Peyer's patch (tissue), 4 donors: ENCODE measurements around the gene CRIP2.

ENCODE experiments used
- POLR2A ChIP-seq, 2 donors: fragments of 450-650 bp; IDR thresholded peaks; one replicate each; pipeline ENCODE4 v1.5.1; 2017; ENCODE audit warnings: antibody characterized with exemption in 2 of 2, mild to moderate bottlenecking in 2 of 2, moderate library complexity in 2 of 2
- TF ChIP-seq, protein P1 (sequence below), 6 experiments: fragments of 450-650 bp in 4 of 6; fragments of 200-600 bp in 2 of 6; sonication (generic) in 1 of 6; IDR thresholded peaks; one replicate each; pipeline ENCODE4 v1.5.1; 2017 to 2019; ENCODE audit warnings: antibody characterized with exemption in 6 of 6, mild to moderate bottlenecking in 3 of 6, moderate library complexity in 1 of 6

DNA sequence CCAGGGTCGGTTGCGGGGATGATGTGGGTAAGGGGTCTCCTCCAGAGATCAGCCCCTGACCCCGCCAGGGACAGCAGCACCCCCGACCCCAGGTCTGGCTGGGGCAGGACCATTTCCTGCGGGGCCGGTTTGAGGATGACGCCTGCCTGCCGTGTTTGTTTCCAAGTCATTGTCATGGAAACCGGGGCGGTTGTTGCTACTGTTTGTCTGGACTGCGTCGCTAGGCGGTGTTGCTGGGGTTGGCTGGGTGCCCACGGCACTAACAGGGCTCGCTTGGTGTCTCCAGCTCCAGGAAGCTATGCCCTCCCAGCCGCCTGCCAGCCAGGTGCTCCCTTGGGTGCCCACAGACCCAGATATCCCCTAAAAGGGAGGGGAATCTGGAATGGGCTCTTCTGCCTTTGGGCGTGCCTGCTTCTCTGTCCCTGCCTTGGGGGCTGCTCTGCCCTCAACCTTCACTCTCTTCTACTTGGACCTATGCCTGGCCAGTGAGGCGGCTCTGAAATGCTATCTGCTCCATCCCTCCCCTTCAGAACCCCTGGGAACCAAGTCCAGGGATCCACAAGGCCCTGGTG is 7.4 kb downstream of the CRIP2 start:
- TF ChIP-seq, protein P1, sequence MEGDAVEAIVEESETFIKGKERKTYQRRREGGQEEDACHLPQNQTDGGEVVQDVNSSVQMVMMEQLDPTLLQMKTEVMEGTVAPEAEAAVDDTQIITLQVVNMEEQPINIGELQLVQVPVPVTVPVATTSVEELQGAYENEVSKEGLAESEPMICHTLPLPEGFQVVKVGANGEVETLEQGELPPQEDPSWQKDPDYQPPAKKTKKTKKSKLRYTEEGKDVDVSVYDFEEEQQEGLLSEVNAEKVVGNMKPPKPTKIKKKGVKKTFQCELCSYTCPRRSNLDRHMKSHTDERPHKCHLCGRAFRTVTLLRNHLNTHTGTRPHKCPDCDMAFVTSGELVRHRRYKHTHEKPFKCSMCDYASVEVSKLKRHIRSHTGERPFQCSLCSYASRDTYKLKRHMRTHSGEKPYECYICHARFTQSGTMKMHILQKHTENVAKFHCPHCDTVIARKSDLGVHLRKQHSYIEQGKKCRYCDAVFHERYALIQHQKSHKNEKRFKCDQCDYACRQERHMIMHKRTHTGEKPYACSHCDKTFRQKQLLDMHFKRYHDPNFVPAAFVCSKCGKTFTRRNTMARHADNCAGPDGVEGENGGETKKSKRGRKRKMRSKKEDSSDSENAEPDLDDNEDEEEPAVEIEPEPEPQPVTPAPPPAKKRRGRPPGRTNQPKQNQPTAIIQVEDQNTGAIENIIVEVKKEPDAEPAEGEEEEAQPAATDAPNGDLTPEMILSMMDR (IDR thresholded peaks at IDR 0.05), result peak in 3 of 6 experiments; percentile 23 to 29 (median 26)
- TF ChIP-seq POLR2A (IDR thresholded peaks at IDR 0.05), result no peak
